Measurements from ENCODE around the gene PICK1.
"Not testable (repeated sequence)": the region's sequence is repeated elsewhere in the genome, so short reads cannot be mapped to it uniquely, and the experiment has no call there.

PICK1 gene

GRCh38 chr22:38097557-38098409 is 40.6 kb downstream of the PICK1 start:
- DNase-seq, result no peak

- no peak for DNase-seq
Observed at GRCh38 chr22:38098410-38099249, 41.4 kb downstream of the PICK1 start.

- DNase-seq, result no peak
Observed at GRCh38 chr22:38103641-38104040, 46.4 kb downstream of the PICK1 start.

GRCh38 chr22:38104084-38104483 is 46.9 kb downstream of the PICK1 start:
- no peak for DNase-seq

GRCh38 chr22:38106814-38107578 is 49.8 kb downstream of the PICK1 start:
- no peak for DNase-seq

- no peak for DNase-seq
Observed at GRCh38 chr22:38107692-38108515, 50.7 kb downstream of the PICK1 start.

GRCh38 chr22:38108561-38109319 is 51.5 kb downstream of the PICK1 start:
- no peak for DNase-seq

- no peak for DNase-seq
Observed at GRCh38 chr22:38109371-38110001, 52.3 kb downstream of the PICK1 start.

GRCh38 chr22:38110008-38110862 is 53.0 kb downstream of the PICK1 start, which contains the start of gene BAIAP2L2:
TSS of gene BAIAP2L2 (minus strand) at chr22:38110684. CDS start at chr22:38110525, 159 bp downstream.
- no peak for DNase-seq

- DNase-seq, result no peak
Observed at GRCh38 chr22:38110863-38111852, 54.0 kb downstream of the PICK1 start.

- DNase-seq, result no peak
Observed at GRCh38 chr22:38111925-38112355, 54.7 kb downstream of the PICK1 start.

GRCh38 chr22:38112381-38112780 is 55.2 kb downstream of the PICK1 start:
- no peak for DNase-seq

- peak; percentile 89 for DNase-seq
Observed at GRCh38 chr22:38114484-38115398, 57.5 kb downstream of the PICK1 start.

GRCh38 chr22:38115423-38116205 is 58.4 kb downstream of the PICK1 start:
- no peak for DNase-seq

- not testable (repeated sequence) for DNase-seq
Observed at GRCh38 chr22:38117556-38117955, 60.4 kb downstream of the PICK1 start.

GRCh38 chr22:38118182-38118581 is 61.0 kb downstream of the PICK1 start:
- DNase-seq, result no peak

Data from activated CD4-positive, CD25-positive, alpha-beta regulatory T cell treated with anti-CD3 and anti-CD28 coated beads, Interleukin-2, amount 50 U/mL, for 72 hours (primary cell).